Measurements from ENCODE around the gene SPCS1.

Gene SPCS1

GRCh38 chr3:52739730-52740129 lies 33.8 kb downstream of the SPCS1 start:
- ATAC-seq (ENCODE audit: insufficient read depth, low read depth) (no peak), DNase-seq (no peak)
- H3K27ac ChIP-seq (ENCODE audit: low read length): no peak overlapping the region
- H2AFZ ChIP-seq (ENCODE audit: low read depth, low read length): no peak overlapping the region
- H3K9me3 ChIP-seq (ENCODE audit: insufficient read depth, low read length, severe bottlenecking): no peaks in the 10 kb centered on the region
- peaks cover 67% of the 10 kb centered on the region for H3K36me3 ChIP-seq (ENCODE audit: insufficient read depth, low read length)
- H3K79me2 ChIP-seq (ENCODE audit: insufficient read depth, low read length): no peaks in the 10 kb centered on the region
- no peak for TF ChIP-seq CTCF (IDR thresholded peaks at IDR 0.05; ENCODE audit: borderline replicate concordance, extremely low read depth, low read length, poor library complexity, severe bottlenecking)
- TF ChIP-seq EZH2 (IDR thresholded peaks at IDR 0.05; ENCODE audit: borderline replicate concordance, low read depth, low read length, severe bottlenecking): no peak
- no peaks in the 10 kb centered on the region for H3K4me1 ChIP-seq (ENCODE audit: insufficient read depth, low read length)
- no peaks in the 10 kb centered on the region for H3K27me3 ChIP-seq (ENCODE audit: insufficient read depth, low read length, poor library complexity)
- no peaks in the 10 kb centered on the region for H4K20me1 ChIP-seq (ENCODE audit: insufficient read depth, low read length)
- no peak overlapping the region for H3K4me2 ChIP-seq (ENCODE audit: insufficient read depth, low read length)
- no peak overlapping the region for H3K9ac ChIP-seq (ENCODE audit: low read depth, low read length)
- no peak overlapping the region for H3K4me3 ChIP-seq (ENCODE audit: low read depth in 1 of 2, low read length in 2 of 2)

DNA sequence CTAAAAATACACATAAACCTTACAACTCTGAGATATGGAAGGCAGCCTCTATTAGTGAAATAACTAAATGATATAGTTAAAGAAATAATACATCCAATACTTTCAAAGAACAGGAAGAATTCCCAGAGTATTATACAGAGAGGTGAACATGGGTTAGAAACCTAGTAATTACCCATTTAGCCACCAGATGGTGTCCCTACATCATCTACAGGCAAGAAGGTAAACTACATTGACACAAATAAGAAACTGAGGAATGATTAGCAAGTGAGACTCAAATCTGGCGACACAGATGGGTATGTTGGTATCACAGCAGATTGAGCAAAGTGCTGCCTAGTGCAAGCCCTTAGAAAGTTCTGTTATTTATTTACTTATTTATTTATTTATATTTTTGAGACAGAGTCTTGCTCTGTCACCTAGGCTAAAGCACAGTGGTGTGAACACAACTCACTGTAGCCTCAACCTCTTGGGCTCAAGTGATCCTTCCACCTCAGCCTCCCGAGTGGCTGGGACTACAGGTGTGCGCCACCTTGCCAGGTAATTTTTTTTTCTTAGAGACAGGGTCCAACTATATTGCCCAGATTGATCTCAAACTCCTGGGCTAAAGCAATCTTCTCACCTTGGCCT lies 36.6 kb downstream of the SPCS1 start:
- no peaks in the 10 kb centered on the region for H3K9me3 ChIP-seq (ENCODE audit: insufficient read depth, low read length, severe bottlenecking)
- no peak overlapping the region for H2AFZ ChIP-seq (ENCODE audit: low read depth, low read length)
- ATAC-seq (ENCODE audit: insufficient read depth, low read depth) (peak; percentile 66), DNase-seq (no peak)
- H3K4me3 ChIP-seq (ENCODE audit: low read depth in 1 of 2, low read length in 2 of 2): no peak overlapping the region
- no peaks in the 10 kb centered on the region for H3K79me2 ChIP-seq (ENCODE audit: insufficient read depth, low read length)
- no peaks in the 10 kb centered on the region for H3K4me1 ChIP-seq (ENCODE audit: insufficient read depth, low read length)
- H4K20me1 ChIP-seq (ENCODE audit: insufficient read depth, low read length): no peaks in the 10 kb centered on the region
- H3K4me2 ChIP-seq (ENCODE audit: insufficient read depth, low read length): no peak overlapping the region
- peaks cover 77% of the 10 kb centered on the region for H3K36me3 ChIP-seq (ENCODE audit: insufficient read depth, low read length)
- H3K9ac ChIP-seq (ENCODE audit: low read depth, low read length): no peak overlapping the region
- H3K27ac ChIP-seq (ENCODE audit: low read length): no peak overlapping the region
- TF ChIP-seq CTCF (IDR thresholded peaks at IDR 0.05; ENCODE audit: borderline replicate concordance, extremely low read depth, low read length, poor library complexity, severe bottlenecking): peak; percentile 72
- TF ChIP-seq EZH2 (IDR thresholded peaks at IDR 0.05; ENCODE audit: borderline replicate concordance, low read depth, low read length, severe bottlenecking): no peak
- H3K27me3 ChIP-seq (ENCODE audit: insufficient read depth, low read length, poor library complexity): no peaks in the 10 kb centered on the region

- peaks cover 75% of the 10 kb centered on the region for H3K36me3 ChIP-seq (ENCODE audit: insufficient read depth, low read length)
- TF ChIP-seq EZH2 (IDR thresholded peaks at IDR 0.05; ENCODE audit: borderline replicate concordance, low read depth, low read length, severe bottlenecking) (no peak), CTCF (IDR thresholded peaks at IDR 0.05; ENCODE audit: borderline replicate concordance, extremely low read depth, low read length, poor library complexity, severe bottlenecking) (no peak)
Measured at GRCh38 chr3:52743152-52743551, 37.2 kb downstream of the SPCS1 start.

More at GRCh38 chr3:52743152-52743551, 37.2 kb downstream of the SPCS1 start:
- no peaks in the 10 kb centered on the region for H3K9me3 ChIP-seq (ENCODE audit: insufficient read depth, low read length, severe bottlenecking)
- H3K4me2 ChIP-seq (ENCODE audit: insufficient read depth, low read length): no peak overlapping the region
- no peak overlapping the region for H3K4me3 ChIP-seq (ENCODE audit: low read depth in 1 of 2, low read length in 2 of 2)
- H3K27me3 ChIP-seq (ENCODE audit: insufficient read depth, low read length, poor library complexity): no peaks in the 10 kb centered on the region
- H3K4me1 ChIP-seq (ENCODE audit: insufficient read depth, low read length): no peaks in the 10 kb centered on the region
- H3K27ac ChIP-seq (ENCODE audit: low read length): no peak overlapping the region
- no peak overlapping the region for H2AFZ ChIP-seq (ENCODE audit: low read depth, low read length)
- H3K9ac ChIP-seq (ENCODE audit: low read depth, low read length): no peak overlapping the region
- no peaks in the 10 kb centered on the region for H4K20me1 ChIP-seq (ENCODE audit: insufficient read depth, low read length)
- ATAC-seq (ENCODE audit: insufficient read depth, low read depth) (no peak), DNase-seq (no peak)
- H3K79me2 ChIP-seq (ENCODE audit: insufficient read depth, low read length): no peaks in the 10 kb centered on the region

All from DND-41 (cell line).